Tibial artery (tissue), 4 donors: ENCODE measurements around the gene FAM168A.

ENCODE experiments used
- DNase-seq, 2 donors: peaks; one replicate each; pipeline ENCODE4 v3.0.0-alpha.2; 2019
- H3K27ac ChIP-seq, 2 donors: fragments of 200-600 bp; sonication (generic) in 1 of 2; 1 replicate in 1 of 2; 2 replicates in 1 of 2; pipeline ENCODE4 v1.5.1; 2018 to 2019; ENCODE audit warnings: mild to moderate bottlenecking in 1 of 2
- H3K27me3 ChIP-seq, 2 donors: fragments of 200-600 bp; sonication (generic) in 1 of 2; one replicate each; pipeline versions ENCODE4 v1.5.1 to v1.6.0; 2016 to 2019
- H3K36me3 ChIP-seq, 3 donors: fragments of 200-600 bp; sonication (generic) in 2 of 3; one replicate each; pipeline ENCODE4 v1.5.1; 2016 to 2019; ENCODE audit warnings: mild to moderate bottlenecking in 2 of 3
- H3K4me1 ChIP-seq, 4 donors: fragments of 200-600 bp; sonication (generic) in 2 of 4; 1 replicate in 3 of 4; 2 replicates in 1 of 4; pipeline ENCODE4 v1.5.1; 2016 to 2019
- H3K4me3 ChIP-seq, 2 donors: fragments of 200-600 bp; sonication (generic) in 1 of 2; 1 replicate in 1 of 2; 2 replicates in 1 of 2; pipeline ENCODE4 v1.5.1; 2018 to 2019; ENCODE audit warnings: mild to moderate bottlenecking in 2 of 2
- H3K9me3 ChIP-seq, 3 donors: fragments of 200-600 bp; sonication (generic) in 1 of 3; one replicate each; pipeline ENCODE4 v1.5.1; 2016 to 2019
- intact Hi-C: fragments of 100-400 bp; cut with DNase I; formaldehyde crosslinking; loops from one replicate; pipeline ENCODE4 v1.15.0; 2023; ENCODE audit warnings: low total_unique reads
- TF ChIP-seq, protein P1 (sequence below), 2 experiments: fragments of 200-600 bp in 1 of 2; fragments of 450-650 bp in 1 of 2; IDR thresholded peaks; one replicate each; pipeline ENCODE4 v1.5.1; 2017 to 2019; ENCODE audit warnings: antibody characterized with exemption in 2 of 2, mild to moderate bottlenecking in 1 of 2, moderate library complexity in 1 of 2

Gene FAM168A

DNA sequence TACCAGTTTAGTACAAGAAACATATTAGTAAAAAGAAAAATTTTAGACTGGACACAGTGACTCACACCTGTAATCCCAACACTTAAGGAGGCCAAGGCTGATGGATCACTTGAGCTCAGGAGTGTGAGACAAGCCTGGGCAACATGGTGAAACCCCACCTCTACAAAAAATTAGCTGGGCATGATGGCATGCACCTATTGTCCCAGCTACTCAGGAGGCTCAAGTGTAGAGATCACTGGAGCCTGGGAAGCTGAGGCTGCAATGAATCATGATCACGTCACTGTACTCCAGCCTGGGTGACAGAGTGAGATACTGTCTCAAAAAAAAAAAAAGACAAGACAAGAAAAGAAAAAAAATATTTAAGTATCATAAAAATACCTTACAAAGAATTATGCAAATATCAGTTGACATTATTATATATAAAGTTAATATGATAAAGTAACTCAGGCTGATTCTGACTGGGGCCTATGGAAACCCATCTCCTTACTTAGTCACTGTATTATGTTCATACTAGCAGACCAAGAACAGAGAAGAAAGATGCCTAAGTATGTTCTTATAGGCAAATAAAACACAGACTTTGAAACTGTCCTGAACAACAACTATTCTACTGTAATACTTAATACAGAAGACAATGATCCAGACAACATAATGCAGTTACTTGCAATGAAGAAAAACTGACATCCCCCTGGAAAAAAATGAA is 27.3 kb downstream of the FAM168A start:
- H3K27ac ChIP-seq, result no peak overlapping the region

GRCh38 chr11:73566977-73567755 is 30.7 kb downstream of the FAM168A start:
- no peaks in the 10 kb centered on the region for H3K4me1 ChIP-seq
- intact Hi-C loops, result no loop called here
- TF ChIP-seq, protein P1, sequence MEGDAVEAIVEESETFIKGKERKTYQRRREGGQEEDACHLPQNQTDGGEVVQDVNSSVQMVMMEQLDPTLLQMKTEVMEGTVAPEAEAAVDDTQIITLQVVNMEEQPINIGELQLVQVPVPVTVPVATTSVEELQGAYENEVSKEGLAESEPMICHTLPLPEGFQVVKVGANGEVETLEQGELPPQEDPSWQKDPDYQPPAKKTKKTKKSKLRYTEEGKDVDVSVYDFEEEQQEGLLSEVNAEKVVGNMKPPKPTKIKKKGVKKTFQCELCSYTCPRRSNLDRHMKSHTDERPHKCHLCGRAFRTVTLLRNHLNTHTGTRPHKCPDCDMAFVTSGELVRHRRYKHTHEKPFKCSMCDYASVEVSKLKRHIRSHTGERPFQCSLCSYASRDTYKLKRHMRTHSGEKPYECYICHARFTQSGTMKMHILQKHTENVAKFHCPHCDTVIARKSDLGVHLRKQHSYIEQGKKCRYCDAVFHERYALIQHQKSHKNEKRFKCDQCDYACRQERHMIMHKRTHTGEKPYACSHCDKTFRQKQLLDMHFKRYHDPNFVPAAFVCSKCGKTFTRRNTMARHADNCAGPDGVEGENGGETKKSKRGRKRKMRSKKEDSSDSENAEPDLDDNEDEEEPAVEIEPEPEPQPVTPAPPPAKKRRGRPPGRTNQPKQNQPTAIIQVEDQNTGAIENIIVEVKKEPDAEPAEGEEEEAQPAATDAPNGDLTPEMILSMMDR (IDR thresholded peaks at IDR 0.05), result no peak
- H3K27me3 ChIP-seq, result no peaks in the 10 kb centered on the region
- H3K27ac ChIP-seq, result no peak overlapping the region
- H3K4me3 ChIP-seq, result no peak overlapping the region
- DNase-seq, result no peak
- H3K36me3 ChIP-seq, result peaks cover 0 to 7% (median 0%) of the 10 kb centered on the region in 3 donors
- no peaks in the 10 kb centered on the region for H3K9me3 ChIP-seq

More for the DNA sequence above, 27.3 kb downstream of the FAM168A start:
- intact Hi-C loops, result no loop called here
- H3K27me3 ChIP-seq, result no peaks in the 10 kb centered on the region
- H3K36me3 ChIP-seq, result peaks cover 0 to 7% (median 0%) of the 10 kb centered on the region in 3 donors
- H3K4me1 ChIP-seq, result no peaks in the 10 kb centered on the region
- no peaks in the 10 kb centered on the region for H3K9me3 ChIP-seq
- TF ChIP-seq, protein P1 (IDR thresholded peaks at IDR 0.05), result no peak
- no peak for DNase-seq
- no peak overlapping the region for H3K4me3 ChIP-seq

GRCh38 chr11:73566422-73566821 is 31.5 kb downstream of the FAM168A start:
- no peak overlapping the region for H3K4me3 ChIP-seq
- H3K9me3 ChIP-seq, result no peaks in the 10 kb centered on the region
- no peaks in the 10 kb centered on the region for H3K4me1 ChIP-seq
- no peak overlapping the region for H3K27ac ChIP-seq
- TF ChIP-seq, protein P1 (IDR thresholded peaks at IDR 0.05), result no peak
- no peaks in the 10 kb centered on the region for H3K27me3 ChIP-seq
- intact Hi-C loops, result no loop called here
- peaks cover 0 to 7% (median 0%) of the 10 kb centered on the region in 3 donors for H3K36me3 ChIP-seq
- no peak for DNase-seq

DNA sequence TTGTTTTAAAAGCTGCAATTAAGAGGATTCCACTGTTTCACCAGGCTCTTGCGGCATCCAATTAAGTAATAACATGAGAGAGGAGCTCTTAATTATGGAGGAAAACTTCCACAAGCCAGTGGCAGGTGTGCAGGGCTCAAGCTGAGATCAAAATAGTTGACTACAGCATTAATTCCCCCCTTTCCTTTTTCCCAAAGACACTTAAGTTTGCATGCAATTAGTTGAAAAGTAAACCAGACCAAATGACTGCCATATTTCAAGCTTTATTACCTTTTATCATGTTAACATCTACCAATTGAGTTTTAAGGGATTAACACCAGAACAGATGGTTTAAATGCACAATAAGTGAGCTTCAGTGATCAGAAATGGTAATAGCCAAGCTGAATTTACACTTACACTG is 32.1 kb downstream of the FAM168A start:
- intact Hi-C loops, result no loop called here
- no peak for DNase-seq
- TF ChIP-seq, protein P1 (IDR thresholded peaks at IDR 0.05), result no peak
- Histone ChIP-seq H3K27ac (no peak overlapping the region), H3K4me1 (no peaks in the 10 kb centered on the region), H3K9me3 (no peaks in the 10 kb centered on the region), H3K27me3 (no peaks in the 10 kb centered on the region), H3K36me3 (peaks cover 0 to 7% (median 0%) of the 10 kb centered on the region in 3 donors), H3K4me3 (no peak overlapping the region)

- Histone ChIP-seq H3K36me3 (peaks cover 0 to 7% (median 0%) of the 10 kb centered on the region in 3 donors), H3K27me3 (no peaks in the 10 kb centered on the region), H3K9me3 (no peaks in the 10 kb centered on the region), H3K27ac (no peak overlapping the region), H3K4me3 (no peak overlapping the region), H3K4me1 (no peaks in the 10 kb centered on the region)
- no peak for DNase-seq
- intact Hi-C loops, result no loop called here
- TF ChIP-seq, protein P1 (IDR thresholded peaks at IDR 0.05), result no peak
Observed at GRCh38 chr11:73564903-73565302, 33.0 kb downstream of the FAM168A start.
